Measurements from ENCODE around the gene THAP2. TPM values are rescaled to one million over a fixed set of nuclear protein-coding genes. Genes with fewer than 3 reads are reported as not detected.
"Not testable (repeated sequence)": the region's sequence is repeated elsewhere in the genome, so short reads cannot be mapped to it uniquely, and the experiment has no call there.

The THAP2 gene
- total RNA-seq, 5 donors from 2014 or later (not counting 1 experiment from before 2014, with no cell fraction given), result 8.3 to 23.1 (median 8.6) TPM

DNA sequence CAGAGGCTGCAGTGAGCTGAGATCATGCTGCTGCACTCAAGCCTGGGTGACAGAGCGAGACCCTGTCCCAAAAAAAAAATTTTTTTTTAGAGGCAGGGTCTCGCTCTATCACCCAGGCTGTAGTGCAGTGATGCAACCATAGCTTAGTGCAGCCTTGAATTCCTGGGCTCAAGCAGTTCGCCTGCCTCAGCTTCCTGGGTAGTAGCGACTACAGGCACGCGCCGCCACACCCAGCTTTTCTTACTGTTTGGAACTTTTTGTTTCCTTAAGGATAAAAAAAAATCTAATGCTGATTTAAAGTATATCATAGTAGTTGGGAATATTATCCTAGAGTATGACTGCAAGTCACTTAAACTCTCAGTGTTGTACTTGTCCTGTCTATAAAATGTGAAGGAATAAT is 29.0 kb downstream of the THAP2 start:
- ChIA-PET POLR2A (no interaction called here), CTCF (interaction anchor here in 1 of 2 donors (0.7 kb wide), 1 partner anchor 59 kb away, joined by 4 read pairs; no protein-coding TSS in a partner anchor)
- Mint-ChIP-seq H3K9me3 (no peaks in the 10 kb centered on the region), H3K27me3 (no peaks in the 10 kb centered on the region), H3K36me3 (peaks cover 25% of the 10 kb centered on the region), H3K4me3 (no peak overlapping the region), H3K27ac (no peak overlapping the region), H3K4me1 (peaks cover 18 to 39% (median 36%) of the 10 kb centered on the region in 3 donors)
- DNase-seq, result no peak
- Histone ChIP-seq H3K27ac (ENCODE audit: low read length) (no peak overlapping the region), H3K4me3 (ENCODE audit: control insufficient read depth in 1 of 2, extremely low read depth in 1 of 2, low read length in 1 of 2) (no peak overlapping the region), H3K4me1 (ENCODE audit: control insufficient read depth in 1 of 2, extremely low read depth in 1 of 2, insufficient read depth in 2 of 2, low read length in 2 of 2) (peaks cover 0 to 3% of the 10 kb centered on the region in 2 experiments), H3K36me3 (ENCODE audit: control insufficient read depth in 2 of 2, extremely low read depth in 1 of 2, insufficient read depth in 1 of 2, low read length in 1 of 2) (peaks cover 0 to 8% of the 10 kb centered on the region in 2 donors), H3K27me3 (replicated peaks in 1 of 2; ENCODE audit: control insufficient read depth in 2 of 2, extremely low read depth in 1 of 2, insufficient read depth in 2 of 2, low read length in 1 of 2) (no peaks in the 10 kb centered on the region), H3K9me3 (no peaks in the 10 kb centered on the region)
- no peak for ATAC-seq (replicated peaks in 1 of 4)
- WGBS (ENCODE audit: insufficient coverage), result 94% methylated on average over 3 of the region's 7 CpGs

DNA sequence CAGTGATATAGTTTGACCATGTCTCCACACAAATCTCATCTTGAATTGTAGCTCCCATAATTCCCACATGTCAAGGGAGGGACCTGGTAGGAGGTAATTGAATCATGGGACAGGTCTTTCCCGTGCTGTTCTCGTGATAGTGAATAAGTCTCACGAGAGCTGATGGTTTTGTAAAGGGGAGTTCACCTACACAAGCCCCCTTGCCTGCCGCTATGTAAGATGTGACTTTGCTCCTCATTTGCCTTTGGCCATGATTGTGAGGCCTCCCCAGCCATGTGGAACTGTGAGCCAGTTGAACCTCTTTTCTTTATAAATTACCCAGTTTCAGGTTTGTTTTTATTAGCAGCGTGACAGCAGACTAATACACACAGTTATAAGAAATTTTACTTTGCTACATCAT is 29.6 kb downstream of the THAP2 start:
- Mint-ChIP-seq H3K36me3 (peaks cover 30% of the 10 kb centered on the region), H3K4me1 (peaks cover 13 to 34% (median 31%) of the 10 kb centered on the region in 3 donors)
- H3K27me3 Mint-ChIP-seq; ATAC-seq (replicated peaks in 1 of 4); H3K9me3 Mint-ChIP-seq; H3K27ac Mint-ChIP-seq; H3K27me3 ChIP-seq (replicated peaks in 1 of 2; ENCODE audit: control insufficient read depth in 2 of 2, extremely low read depth in 1 of 2, insufficient read depth in 2 of 2, low read length in 1 of 2); CTCF ChIA-PET; H3K9me3 ChIP-seq; H3K27ac ChIP-seq (ENCODE audit: low read length); H3K4me1 ChIP-seq (ENCODE audit: control insufficient read depth in 1 of 2, extremely low read depth in 1 of 2, insufficient read depth in 2 of 2, low read length in 2 of 2); H3K4me3 Mint-ChIP-seq; DNase-seq; H3K4me3 ChIP-seq (ENCODE audit: control insufficient read depth in 1 of 2, extremely low read depth in 1 of 2, low read length in 1 of 2): not testable (repeated sequence)
- POLR2A ChIA-PET, result interaction anchor here in 1 of 2 donors (0.5 kb wide), 1 partner anchor 24 kb away, joined by 3 read pairs; no protein-coding TSS in a partner anchor
- 100% methylated on average over 1 of the region's 5 CpGs for WGBS (ENCODE audit: insufficient coverage)
- H3K36me3 ChIP-seq (ENCODE audit: control insufficient read depth in 2 of 2, extremely low read depth in 1 of 2, insufficient read depth in 1 of 2, low read length in 1 of 2), result peaks cover 0 to 12% of the 10 kb centered on the region in 2 donors

DNA sequence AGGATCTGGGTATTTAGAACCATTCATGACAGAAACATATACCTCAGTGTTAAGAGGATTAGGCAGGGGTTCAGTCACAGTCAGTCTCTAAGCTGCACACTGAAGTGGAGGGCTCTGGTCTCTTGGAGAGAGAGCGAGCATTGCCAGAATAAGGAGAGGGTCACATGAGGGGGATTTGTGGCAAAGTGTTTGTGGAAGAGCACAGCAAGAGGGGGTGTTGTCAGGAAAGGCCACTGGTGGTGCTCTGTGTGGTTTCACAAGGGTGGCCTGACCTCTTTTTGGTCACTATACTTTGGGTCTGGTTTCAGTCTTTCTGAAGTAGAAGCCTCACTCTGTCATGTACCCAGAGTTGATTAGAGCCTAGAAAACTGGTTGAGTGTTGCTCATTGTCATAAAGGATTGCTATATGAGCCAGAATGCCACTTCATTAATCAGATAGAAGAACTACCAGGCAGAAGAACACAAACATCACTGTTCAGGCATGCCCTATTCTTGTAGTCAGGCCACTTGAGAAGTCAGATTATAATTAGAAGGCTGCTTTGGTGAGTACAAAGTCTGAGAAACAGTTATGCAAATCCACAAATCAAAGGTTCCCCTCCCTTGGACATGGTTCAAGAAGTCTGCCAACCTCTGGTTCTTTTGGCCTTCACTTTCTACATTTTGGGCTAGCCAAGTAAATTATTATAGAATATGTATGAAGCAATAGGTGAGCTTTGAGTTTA is 30.2 kb downstream of the THAP2 start:
- H3K9me3 Mint-ChIP-seq, result no peaks in the 10 kb centered on the region
- H3K9me3 ChIP-seq, result no peaks in the 10 kb centered on the region
- no peak overlapping the region for H3K27ac ChIP-seq (ENCODE audit: low read length)
- no peak overlapping the region for H3K27ac Mint-ChIP-seq
- peaks cover 36% of the 10 kb centered on the region for H3K36me3 Mint-ChIP-seq
- H3K27me3 Mint-ChIP-seq, result no peaks in the 10 kb centered on the region
- no peaks in the 10 kb centered on the region for H3K4me1 ChIP-seq (ENCODE audit: control insufficient read depth in 1 of 2, extremely low read depth in 1 of 2, insufficient read depth in 2 of 2, low read length in 2 of 2)
- POLR2A ChIA-PET, result interaction anchor here in 1 of 2 donors (0.5 kb wide), 1 partner anchor 25 kb away, joined by 3 read pairs; no protein-coding TSS in a partner anchor
- H3K4me1 Mint-ChIP-seq, result peaks cover 9 to 30% (median 26%) of the 10 kb centered on the region in 3 donors
- DNase-seq (no peak), ATAC-seq (replicated peaks in 1 of 4) (no peak)
- H3K36me3 ChIP-seq (ENCODE audit: control insufficient read depth in 2 of 2, extremely low read depth in 1 of 2, insufficient read depth in 1 of 2, low read length in 1 of 2), result peaks cover 0 to 18% of the 10 kb centered on the region in 2 donors
- 100% methylated on average over 1 of the region's 1 CpG for WGBS (ENCODE audit: insufficient coverage)
- CTCF ChIA-PET, result no interaction called here
- no peaks in the 10 kb centered on the region for H3K27me3 ChIP-seq (replicated peaks in 1 of 2; ENCODE audit: control insufficient read depth in 2 of 2, extremely low read depth in 1 of 2, insufficient read depth in 2 of 2, low read length in 1 of 2)
- H3K4me3 Mint-ChIP-seq, result no peak overlapping the region
- H3K4me3 ChIP-seq (ENCODE audit: control insufficient read depth in 1 of 2, extremely low read depth in 1 of 2, low read length in 1 of 2), result no peak overlapping the region

DNA sequence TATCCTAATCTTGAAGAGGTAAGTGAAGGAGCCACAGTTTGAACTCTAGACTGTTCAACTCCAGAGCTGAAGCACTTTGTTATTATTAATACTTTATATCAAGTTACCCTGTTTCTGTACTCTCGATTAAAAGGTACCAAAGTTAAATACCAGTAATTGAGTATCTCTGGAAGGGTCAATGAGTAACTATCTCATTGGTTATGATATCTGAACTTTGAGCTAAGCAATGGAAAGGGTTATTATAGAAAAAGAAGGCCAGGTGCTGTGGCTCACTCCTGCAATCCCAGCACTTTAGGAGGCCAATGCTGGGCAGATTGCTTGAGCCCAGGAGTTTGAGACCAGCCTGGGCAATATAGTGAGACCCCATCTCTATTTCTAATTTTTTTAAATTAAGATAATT is 31.7 kb downstream of the THAP2 start:
- no peaks in the 10 kb centered on the region for H3K4me1 ChIP-seq (ENCODE audit: control insufficient read depth in 1 of 2, extremely low read depth in 1 of 2, insufficient read depth in 2 of 2, low read length in 2 of 2)
- no peaks in the 10 kb centered on the region for H3K9me3 ChIP-seq
- Mint-ChIP-seq H3K9me3 (no peaks in the 10 kb centered on the region), H3K27ac (no peak overlapping the region), H3K4me3 (no peak overlapping the region), H3K27me3 (no peaks in the 10 kb centered on the region), H3K4me1 (peaks cover 6 to 19% (median 19%) of the 10 kb centered on the region in 3 donors), H3K36me3 (peaks cover 40% of the 10 kb centered on the region)
- WGBS (ENCODE audit: insufficient coverage), result no CpG with 5 or more reads among the region's 1 CpG
- ATAC-seq (replicated peaks in 1 of 4) (no peak), DNase-seq (no peak)
- no peaks in the 10 kb centered on the region for H3K27me3 ChIP-seq (replicated peaks in 1 of 2; ENCODE audit: control insufficient read depth in 2 of 2, extremely low read depth in 1 of 2, insufficient read depth in 2 of 2, low read length in 1 of 2)
- no peak overlapping the region for H3K4me3 ChIP-seq (ENCODE audit: control insufficient read depth in 1 of 2, extremely low read depth in 1 of 2, low read length in 1 of 2)
- H3K27ac ChIP-seq (ENCODE audit: low read length), result no peak overlapping the region
- CTCF ChIA-PET, result no interaction called here
- peaks cover 10 to 30% of the 10 kb centered on the region in 2 donors for H3K36me3 ChIP-seq (ENCODE audit: control insufficient read depth in 2 of 2, extremely low read depth in 1 of 2, insufficient read depth in 1 of 2, low read length in 1 of 2)
- POLR2A ChIA-PET, result no interaction called here

GRCh38 chr12:71702181-71702580 is 38.1 kb downstream of the THAP2 start:
- H3K9me3 ChIP-seq; H3K27ac ChIP-seq (ENCODE audit: low read length); H3K4me1 Mint-ChIP-seq; H3K27ac Mint-ChIP-seq; H3K4me1 ChIP-seq (ENCODE audit: control insufficient read depth in 1 of 2, extremely low read depth in 1 of 2, insufficient read depth in 2 of 2, low read length in 2 of 2); H3K27me3 Mint-ChIP-seq; H3K4me3 ChIP-seq (ENCODE audit: control insufficient read depth in 1 of 2, extremely low read depth in 1 of 2, low read length in 1 of 2); ATAC-seq (replicated peaks in 1 of 4); CTCF ChIA-PET; H3K4me3 Mint-ChIP-seq; DNase-seq; POLR2A ChIA-PET; H3K9me3 Mint-ChIP-seq; H3K27me3 ChIP-seq (replicated peaks in 1 of 2; ENCODE audit: control insufficient read depth in 2 of 2, extremely low read depth in 1 of 2, insufficient read depth in 2 of 2, low read length in 1 of 2): not testable (repeated sequence)
- peaks cover 16 to 38% of the 10 kb centered on the region in 2 donors for H3K36me3 ChIP-seq (ENCODE audit: control insufficient read depth in 2 of 2, extremely low read depth in 1 of 2, insufficient read depth in 1 of 2, low read length in 1 of 2)
- WGBS (ENCODE audit: insufficient coverage), result 92% methylated on average over 5 of the region's 8 CpGs
- peaks cover 54% of the 10 kb centered on the region for H3K36me3 Mint-ChIP-seq

- Mint-ChIP-seq H3K27me3 (no peaks in the 10 kb centered on the region), H3K9me3 (no peaks in the 10 kb centered on the region), H3K36me3 (peaks cover 55% of the 10 kb centered on the region), H3K4me3 (no peak overlapping the region), H3K4me1 (peaks cover 0 to 4% (median 0%) of the 10 kb centered on the region in 3 donors), H3K27ac (no peak overlapping the region)
- ChIA-PET POLR2A (no interaction called here), CTCF (interaction anchor here in 1 of 2 donors (0.6 to 1.0 kb wide), 2 partner anchors 44 to 148 kb away, joined by 4 to 8 read pairs; no protein-coding TSS in a partner anchor)
- Histone ChIP-seq H3K27ac (ENCODE audit: low read length) (no peak overlapping the region), H3K36me3 (ENCODE audit: control insufficient read depth in 2 of 2, extremely low read depth in 1 of 2, insufficient read depth in 1 of 2, low read length in 1 of 2) (peaks cover 16 to 35% of the 10 kb centered on the region in 2 donors), H3K4me1 (ENCODE audit: control insufficient read depth in 1 of 2, extremely low read depth in 1 of 2, insufficient read depth in 2 of 2, low read length in 2 of 2) (no peaks in the 10 kb centered on the region), H3K27me3 (replicated peaks in 1 of 2; ENCODE audit: control insufficient read depth in 2 of 2, extremely low read depth in 1 of 2, insufficient read depth in 2 of 2, low read length in 1 of 2) (no peaks in the 10 kb centered on the region), H3K4me3 (ENCODE audit: control insufficient read depth in 1 of 2, extremely low read depth in 1 of 2, low read length in 1 of 2) (no peak overlapping the region), H3K9me3 (no peaks in the 10 kb centered on the region)
- DNase-seq (no peak), ATAC-seq (replicated peaks in 1 of 4) (no peak)
- WGBS (ENCODE audit: insufficient coverage), result 100% methylated on average over 2 of the region's 5 CpGs
These were observed 38.5 kb downstream of the THAP2 start for GRCh38 chr12:71702590-71702989.

Measured in T-cell (primary cell).